Raji (cell line): ENCODE results near the gene LYPD8.

Experiments
- POLR2A ChIP-seq: IDR thresholded peaks from 2 replicates; pipeline ENCODE4 v1.6.1; 2011; ENCODE audit warnings: low read depth, low read length, control low read depth; ENCODE audit not compliant: insufficient read depth

LYPD8 gene

DNA sequence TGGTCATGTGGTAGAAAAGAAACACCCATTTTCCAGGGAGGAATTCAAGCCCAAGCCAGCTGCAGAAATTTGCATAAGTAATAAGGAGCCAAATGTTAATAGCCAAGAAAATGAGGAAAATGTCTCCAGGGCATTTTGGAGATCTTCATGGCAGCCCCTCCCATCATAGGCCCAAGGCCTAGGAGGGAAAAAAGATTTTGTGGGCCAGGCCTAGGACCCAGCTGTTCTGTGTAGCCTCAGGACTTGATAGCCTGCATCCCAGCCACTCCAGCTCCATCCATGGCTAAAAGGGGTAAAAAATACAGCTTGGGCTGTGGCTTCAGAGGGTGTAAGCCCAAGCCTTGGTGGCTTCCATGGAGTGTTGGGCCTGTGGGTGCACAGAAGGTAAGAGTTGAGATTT, 21.4 kb upstream of the LYPD8 start:
- no peak for TF ChIP-seq POLR2A

DNA sequence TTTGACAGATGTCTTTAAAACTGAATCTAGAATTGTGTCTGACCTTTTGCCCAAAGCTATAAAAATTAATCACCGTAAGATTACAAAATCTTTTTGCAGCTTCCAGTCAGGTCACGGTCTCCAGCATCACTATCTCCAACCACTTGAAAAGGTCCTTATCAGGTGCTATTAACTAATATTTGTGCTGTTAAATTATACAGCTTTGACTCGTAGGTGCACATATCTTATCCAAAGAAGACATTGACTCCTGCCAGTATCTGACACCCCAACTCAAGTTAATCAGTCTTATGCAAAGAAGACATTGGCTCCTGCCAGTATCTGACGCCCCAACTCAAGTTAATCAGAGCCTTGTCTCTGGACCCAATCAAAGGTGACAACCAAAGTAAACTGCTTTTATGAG, 19.9 kb upstream of the LYPD8 start:
- TF ChIP-seq POLR2A, result no peak

DNA sequence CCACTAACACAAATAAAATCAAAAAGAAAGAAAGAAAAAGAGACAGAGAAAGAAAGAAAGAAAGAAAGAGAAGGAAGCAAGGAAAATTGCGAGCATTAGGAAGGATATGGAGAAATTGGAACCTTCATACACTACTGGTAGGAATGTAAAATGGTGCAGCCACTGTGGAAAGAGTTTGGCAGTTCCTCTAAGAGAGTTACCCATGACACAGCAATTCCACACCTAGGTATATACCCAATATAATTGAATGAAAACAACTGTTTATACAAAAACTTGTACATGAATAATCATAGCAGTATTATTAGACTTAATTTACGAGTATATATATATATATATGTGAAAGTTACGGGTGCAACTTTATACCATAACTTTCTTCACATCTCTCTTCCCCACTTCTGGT, 4.1 kb upstream of the LYPD8 start:
- TF ChIP-seq POLR2A, result no peak

DNA sequence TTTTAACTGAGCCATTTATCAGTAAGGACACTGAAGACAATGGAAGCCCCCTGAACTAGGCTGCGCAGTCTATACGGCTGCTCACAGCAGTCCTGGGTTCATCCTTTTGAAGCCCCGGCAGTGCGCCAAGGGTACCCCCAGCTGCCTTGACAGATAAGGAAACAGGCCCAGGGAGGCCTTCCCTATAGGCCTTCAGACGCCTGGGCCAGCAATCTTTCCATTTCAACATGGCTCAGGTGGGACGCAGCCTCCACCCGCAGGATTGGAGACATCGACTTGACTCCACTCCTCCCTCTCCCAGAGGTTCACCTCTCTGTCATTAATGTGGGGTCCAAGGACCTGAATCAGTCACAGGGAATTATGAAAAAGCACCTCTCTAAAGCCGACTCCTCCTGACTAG, 2.8 kb upstream of the LYPD8 start:
- no peak for TF ChIP-seq POLR2A

- no peak for TF ChIP-seq POLR2A
Measured at GRCh38 chr1:248757784-248758195, 2.2 kb upstream of the LYPD8 start.

DNA sequence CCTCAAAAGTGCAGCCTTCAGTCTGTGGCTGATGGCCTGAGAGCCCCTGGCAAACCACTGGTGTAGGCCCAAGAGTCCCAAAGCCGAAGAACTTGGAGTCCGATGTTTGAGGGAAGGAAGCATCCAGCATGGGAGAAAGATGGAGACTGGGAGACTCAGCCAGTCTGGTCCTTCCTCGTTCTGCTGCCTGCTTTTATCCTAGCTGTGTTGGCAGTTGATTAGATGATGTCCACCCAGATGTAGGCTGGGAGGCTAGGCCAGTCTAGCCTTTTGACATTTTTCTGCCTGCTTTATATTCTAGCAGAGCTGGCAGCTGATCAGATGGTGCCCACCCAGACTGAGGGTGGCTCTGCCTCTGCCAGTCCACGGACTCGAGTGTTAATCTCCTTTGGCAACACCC, 1.1 kb upstream of the LYPD8 start:
- no peak for TF ChIP-seq POLR2A

DNA sequence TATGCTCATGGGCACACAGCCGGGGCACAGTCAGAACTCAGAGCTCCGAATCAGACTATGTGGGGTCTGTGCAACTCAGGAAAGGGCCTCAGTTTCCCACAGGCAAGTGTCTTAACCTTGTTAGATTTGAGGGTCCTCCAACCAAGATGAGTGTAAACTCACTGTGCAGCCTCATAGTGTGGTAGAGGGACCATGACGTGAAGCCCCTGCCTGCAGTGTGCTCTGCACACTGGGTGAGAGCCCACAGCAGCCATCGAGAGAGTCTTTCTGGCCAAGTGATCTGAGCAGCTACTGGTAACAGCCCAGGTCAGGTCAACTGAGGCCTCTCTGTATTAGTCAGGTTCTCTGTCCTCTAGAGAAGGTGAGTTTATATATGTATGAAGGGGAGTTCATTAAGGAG, 592 bp upstream of the LYPD8 start:
- TF ChIP-seq POLR2A, result no peak

DNA sequence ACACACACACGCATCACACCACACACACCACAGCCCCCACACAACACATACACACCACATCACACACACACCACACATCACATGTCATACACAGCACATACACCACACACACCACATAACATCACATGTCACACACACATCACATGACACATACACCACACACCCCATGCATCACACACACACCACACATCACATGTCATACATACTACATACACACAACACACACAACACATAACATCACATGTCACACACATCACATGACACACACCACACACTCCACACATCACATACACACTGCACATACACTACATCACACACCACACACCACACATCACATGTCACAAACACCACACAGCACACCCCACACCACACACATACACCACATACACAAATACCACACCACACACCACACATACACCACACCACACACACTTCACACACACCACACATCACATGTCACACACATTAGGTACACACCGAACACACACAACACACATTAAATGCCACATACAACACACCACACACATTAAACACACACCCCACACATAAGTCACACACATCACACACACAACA, 1.8 kb downstream of the LYPD8 start:
- TF ChIP-seq POLR2A, result no peak

DNA sequence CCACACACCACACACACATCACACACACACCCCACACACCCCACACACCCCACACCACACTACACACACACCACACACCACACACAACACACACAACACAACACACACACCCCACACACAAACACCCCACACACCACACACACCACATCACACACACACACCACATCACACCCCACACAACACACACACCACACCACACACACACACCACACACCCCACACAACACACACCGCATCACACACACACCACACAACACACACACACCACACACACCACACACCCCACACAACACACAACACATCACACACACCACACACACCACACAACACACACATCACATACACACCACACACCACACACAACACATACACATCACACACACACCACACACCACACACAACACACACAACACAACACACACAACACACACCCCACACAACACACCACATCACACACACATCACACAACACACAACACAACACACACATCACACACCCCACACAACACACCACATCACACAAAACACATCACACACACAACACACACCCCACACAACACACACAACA, 2.4 kb downstream of the LYPD8 start:
- no peak for TF ChIP-seq POLR2A

DNA sequence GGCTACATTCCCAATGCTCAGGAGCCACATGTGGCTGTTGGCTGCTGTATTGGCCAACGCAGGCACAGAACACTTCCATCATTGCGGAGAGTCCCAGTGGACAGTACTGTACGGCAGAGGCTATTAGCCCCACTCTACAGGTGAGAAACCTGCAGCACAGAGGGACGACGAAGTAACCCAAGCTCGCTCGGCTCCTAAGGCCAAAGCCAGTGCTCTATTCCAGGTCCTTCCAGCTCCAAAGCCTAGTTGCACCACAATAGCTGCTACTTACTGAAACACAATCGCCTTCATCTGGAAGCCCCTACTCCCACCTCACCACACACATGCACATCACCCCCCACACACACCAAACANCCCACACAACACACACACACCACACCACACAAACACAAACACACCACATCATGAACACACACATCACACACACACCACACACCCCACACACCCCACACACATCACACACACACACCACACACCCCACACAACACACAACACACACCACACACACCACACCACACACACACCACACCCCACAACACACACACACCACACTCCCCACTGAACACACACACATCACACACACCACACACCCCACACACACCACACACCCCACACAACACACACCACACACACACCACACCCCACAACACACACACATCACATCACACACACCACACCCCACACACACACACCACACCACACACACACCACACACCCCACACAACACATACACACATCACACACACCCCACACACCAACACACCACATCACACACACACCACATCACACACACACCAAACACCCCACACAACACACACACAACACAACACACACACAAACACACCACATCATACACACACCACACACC, 3.2 kb downstream of the LYPD8 start:
- TF ChIP-seq POLR2A, result no peak

DNA sequence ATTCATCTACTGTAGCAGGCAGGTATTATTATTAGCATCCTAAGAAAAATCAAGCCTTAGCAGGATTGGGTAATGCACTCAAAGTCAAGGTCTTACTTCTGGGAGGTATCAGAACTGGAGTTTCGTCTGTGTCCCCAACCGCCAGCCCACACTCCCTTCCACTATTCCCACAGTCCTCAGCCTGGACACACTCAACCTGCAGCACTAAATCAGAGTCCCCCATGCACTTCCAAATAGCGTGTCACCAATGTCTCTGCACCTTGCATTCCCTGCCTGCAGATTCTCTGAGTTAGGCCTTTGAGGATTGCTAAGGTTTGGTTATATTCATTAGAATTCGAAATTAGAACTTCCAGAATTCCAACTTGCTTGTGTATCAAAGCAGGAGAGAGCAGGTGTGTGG, 3.9 kb downstream of the LYPD8 start:
- TF ChIP-seq POLR2A, result no peak

- no peak for TF ChIP-seq POLR2A
Measured at GRCh38 chr1:248751142-248751541, 4.4 kb downstream of the LYPD8 start.

DNA sequence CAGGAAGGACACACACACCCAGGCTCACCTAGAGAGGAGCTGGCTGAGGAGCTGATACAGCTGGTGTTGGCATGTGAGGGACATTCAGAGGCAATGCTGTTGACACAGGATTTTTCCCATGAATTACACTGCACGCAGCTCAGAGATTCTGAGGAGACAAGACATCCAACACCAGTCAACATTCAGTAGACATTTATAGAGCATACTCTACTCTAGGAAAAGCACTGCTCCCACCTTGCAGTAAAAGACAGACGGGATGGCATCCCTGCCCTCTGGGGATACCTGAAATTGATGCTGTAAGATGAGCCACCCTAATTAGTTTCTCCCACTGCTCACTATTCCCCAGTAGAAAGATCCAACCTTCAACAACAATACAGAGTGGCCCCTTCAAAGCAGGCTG, 5.1 kb downstream of the LYPD8 start:
- TF ChIP-seq POLR2A, result no peak

- no peak for TF ChIP-seq POLR2A
Measured at GRCh38 chr1:248748211-248748610, 7.3 kb downstream of the LYPD8 start.

DNA sequence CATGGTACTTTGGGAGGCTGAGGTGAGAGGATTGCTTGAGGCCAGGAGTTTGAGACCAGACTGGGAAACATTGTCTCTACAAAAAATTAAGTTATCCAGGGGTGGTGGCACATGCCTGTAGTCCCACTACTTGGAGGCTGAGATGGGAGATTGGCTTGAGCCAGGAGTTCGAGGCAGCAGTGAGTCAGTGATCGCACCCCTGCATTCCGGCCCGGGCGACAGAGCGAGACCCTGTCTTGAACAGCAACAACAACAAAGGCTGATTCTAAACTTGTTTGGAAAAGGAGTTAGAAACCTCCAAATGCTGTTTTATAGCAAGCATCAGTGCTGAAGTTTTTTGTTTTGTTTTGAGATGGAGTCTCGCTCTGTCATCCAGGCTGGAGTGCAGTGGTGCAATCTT, 14.7 kb downstream of the LYPD8 start:
- TF ChIP-seq POLR2A, result no peak

GRCh38 chr1:248739572-248740205, 15.9 kb downstream of the LYPD8 start:
- TF ChIP-seq POLR2A, result no peak

DNA sequence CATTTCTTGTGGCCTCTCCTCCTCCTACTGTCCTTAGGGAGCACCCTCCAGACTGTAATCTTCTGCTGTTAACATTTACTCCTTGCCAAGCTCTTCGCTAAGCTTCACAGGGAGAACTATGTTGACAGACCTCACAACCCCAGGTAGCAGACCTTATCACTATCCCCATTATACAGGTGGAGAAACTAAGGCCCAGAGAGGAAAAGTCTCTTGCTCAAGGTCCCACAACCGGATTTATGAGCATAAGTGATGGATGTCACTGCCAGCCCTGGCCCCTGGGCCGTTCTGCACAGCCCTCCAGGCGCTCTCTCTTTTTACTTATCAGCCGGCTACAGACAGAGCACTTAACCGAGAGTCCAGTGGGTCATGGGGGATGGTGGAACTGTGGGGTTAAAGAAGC, 18.1 kb downstream of the LYPD8 start:
- no peak for TF ChIP-seq POLR2A

- no peak for TF ChIP-seq POLR2A
Measured at GRCh38 chr1:248736977-248737376, 18.6 kb downstream of the LYPD8 start.
